Measurements from ENCODE around the gene MRPL33. TPM values are rescaled to one million over a fixed set of nuclear protein-coding genes. Genes with fewer than 3 reads are reported as not detected.

The MRPL33 gene
- polyA plus RNA-seq, 1 donor: 126 TPM

GRCh38 chr2:27797841-27798240 lies 26.3 kb downstream of the MRPL33 start:
- WGBS (ENCODE audit: insufficient coverage, low lambda C conversion rate): no CpG with 5 or more reads among the region's 4 CpGs
- no peak overlapping the region for H3K27ac ChIP-seq (ENCODE audit: low read length)
- no peaks in the 10 kb centered on the region for H3K27me3 ChIP-seq (ENCODE audit: control insufficient read depth, insufficient read depth, low read length)
- H3K9me3 ChIP-seq (ENCODE audit: control insufficient read depth, low read depth, low read length): no peaks in the 10 kb centered on the region
- H3K4me3 ChIP-seq (ENCODE audit: low read length): no peak overlapping the region
- peaks cover 6% of the 10 kb centered on the region for H3K36me3 ChIP-seq (ENCODE audit: control insufficient read depth, insufficient read depth, low read length)
- no peak for DNase-seq
- peaks cover 6% of the 10 kb centered on the region for H3K4me1 ChIP-seq (ENCODE audit: control insufficient read depth, insufficient read depth, low read length)

DNA sequence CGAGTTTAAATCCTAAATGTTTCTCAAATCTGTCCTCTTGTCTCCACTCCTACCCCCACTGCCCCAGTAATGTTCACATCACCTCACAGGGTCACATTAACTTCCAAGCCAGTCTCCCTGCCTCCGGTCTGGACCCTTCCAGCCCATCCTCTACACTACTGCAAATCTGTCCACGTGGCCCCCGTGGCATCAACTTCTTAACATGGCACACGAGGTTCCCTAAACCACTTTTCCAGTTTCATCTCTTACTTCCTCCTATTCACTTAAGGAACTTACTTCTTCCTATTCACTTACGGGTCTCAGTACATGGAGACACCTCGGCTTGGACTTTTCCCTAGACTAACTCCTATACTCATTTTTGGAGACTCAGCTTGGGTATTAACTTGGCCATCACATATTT lies 27.0 kb downstream of the MRPL33 start:
- H3K4me3 ChIP-seq (ENCODE audit: low read length): no peak overlapping the region
- no peaks in the 10 kb centered on the region for H3K27me3 ChIP-seq (ENCODE audit: control insufficient read depth, insufficient read depth, low read length)
- peak overlapping the region; percentile 6 for H3K27ac ChIP-seq (ENCODE audit: low read length)
- H3K4me1 ChIP-seq (ENCODE audit: control insufficient read depth, insufficient read depth, low read length): peaks cover 6% of the 10 kb centered on the region
- peaks cover 5% of the 10 kb centered on the region for H3K36me3 ChIP-seq (ENCODE audit: control insufficient read depth, insufficient read depth, low read length)
- DNase-seq: no peak
- H3K9me3 ChIP-seq (ENCODE audit: control insufficient read depth, low read depth, low read length): no peaks in the 10 kb centered on the region
- 98% methylated on average over 5 of the region's 7 CpGs for WGBS (ENCODE audit: insufficient coverage, low lambda C conversion rate)

GRCh38 chr2:27798948-27799645 lies 27.6 kb downstream of the MRPL33 start:
- DNase-seq: peak; percentile 49 to 53
- Histone ChIP-seq H3K36me3 (ENCODE audit: control insufficient read depth, insufficient read depth, low read length) (peaks cover 5% of the 10 kb centered on the region), H3K27ac (ENCODE audit: low read length) (peak overlapping the region; percentile 16), H3K4me3 (ENCODE audit: low read length) (no peak overlapping the region), H3K9me3 (ENCODE audit: control insufficient read depth, low read depth, low read length) (no peaks in the 10 kb centered on the region), H3K27me3 (ENCODE audit: control insufficient read depth, insufficient read depth, low read length) (no peaks in the 10 kb centered on the region), H3K4me1 (ENCODE audit: control insufficient read depth, insufficient read depth, low read length) (peaks cover 6% of the 10 kb centered on the region)
- 83% methylated on average over 5 of the region's 11 CpGs for WGBS (ENCODE audit: insufficient coverage, low lambda C conversion rate)

DNA sequence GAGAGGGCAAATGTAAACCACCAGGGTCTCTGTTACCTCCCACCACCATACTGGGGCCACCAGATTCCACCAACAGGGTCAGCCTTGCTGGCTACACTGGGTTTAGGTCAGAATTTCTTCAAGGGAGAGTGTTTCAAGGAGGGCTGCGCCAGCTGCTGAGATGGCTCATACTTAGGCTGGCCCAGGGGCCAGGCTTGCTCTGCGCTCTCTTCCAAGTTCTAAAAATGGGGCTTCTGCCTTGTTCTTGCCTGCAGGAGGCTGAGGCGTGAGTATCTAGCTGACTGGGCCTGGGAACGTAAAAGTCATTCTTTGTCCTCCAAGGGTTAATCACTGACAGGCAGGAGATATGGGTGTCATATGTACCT lies 28.1 kb downstream of the MRPL33 start:
- H3K27me3 ChIP-seq (ENCODE audit: control insufficient read depth, insufficient read depth, low read length): no peaks in the 10 kb centered on the region
- peaks cover 6% of the 10 kb centered on the region for H3K4me1 ChIP-seq (ENCODE audit: control insufficient read depth, insufficient read depth, low read length)
- no peak for DNase-seq
- no peaks in the 10 kb centered on the region for H3K9me3 ChIP-seq (ENCODE audit: control insufficient read depth, low read depth, low read length)
- peak overlapping the region; percentile 16 for H3K27ac ChIP-seq (ENCODE audit: low read length)
- WGBS (ENCODE audit: insufficient coverage, low lambda C conversion rate): no CpG with 5 or more reads among the region's 4 CpGs
- H3K36me3 ChIP-seq (ENCODE audit: control insufficient read depth, insufficient read depth, low read length): peaks cover 5% of the 10 kb centered on the region
- no peak overlapping the region for H3K4me3 ChIP-seq (ENCODE audit: low read length)

GRCh38 chr2:27800856-27801255 lies 29.3 kb downstream of the MRPL33 start:
- peaks cover 5% of the 10 kb centered on the region for H3K36me3 ChIP-seq (ENCODE audit: control insufficient read depth, insufficient read depth, low read length)
- WGBS (ENCODE audit: insufficient coverage, low lambda C conversion rate): no CpG with 5 or more reads among the region's 6 CpGs

DNA sequence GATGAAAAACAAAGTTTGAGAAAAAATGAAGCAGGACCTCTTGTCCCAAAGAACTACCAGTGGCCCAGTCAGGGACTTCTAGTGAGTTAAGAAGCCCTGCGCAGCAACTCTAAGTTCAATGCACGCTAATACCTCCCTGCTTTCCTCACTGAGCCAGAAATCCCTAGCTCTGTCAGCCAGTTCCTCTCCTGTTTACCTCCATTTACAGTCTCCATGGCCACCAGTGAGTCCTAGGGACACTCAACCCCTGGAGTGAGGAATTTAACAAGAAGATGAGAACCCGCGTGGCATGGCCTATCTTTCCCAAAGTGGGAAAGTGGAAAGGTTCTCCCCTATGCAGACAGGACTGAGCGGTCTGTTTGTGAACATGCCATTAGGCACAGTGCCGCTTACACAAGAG lies 31.0 kb downstream of the MRPL33 start:
- Histone ChIP-seq H3K9me3 (ENCODE audit: control insufficient read depth, low read depth, low read length) (no peaks in the 10 kb centered on the region), H3K4me3 (ENCODE audit: low read length) (no peak overlapping the region), H3K36me3 (ENCODE audit: control insufficient read depth, insufficient read depth, low read length) (peaks cover 5% of the 10 kb centered on the region), H3K4me1 (ENCODE audit: control insufficient read depth, insufficient read depth, low read length) (peaks cover 6% of the 10 kb centered on the region), H3K27ac (ENCODE audit: low read length) (no peak overlapping the region), H3K27me3 (ENCODE audit: control insufficient read depth, insufficient read depth, low read length) (no peaks in the 10 kb centered on the region)
- WGBS (ENCODE audit: insufficient coverage, low lambda C conversion rate): no CpG with 5 or more reads among the region's 6 CpGs
- no peak for DNase-seq

More at GRCh38 chr2:27800856-27801255, 29.3 kb downstream of the MRPL33 start:
- Histone ChIP-seq H3K4me3 (ENCODE audit: low read length) (no peak overlapping the region), H3K4me1 (ENCODE audit: control insufficient read depth, insufficient read depth, low read length) (peaks cover 6% of the 10 kb centered on the region), H3K27me3 (ENCODE audit: control insufficient read depth, insufficient read depth, low read length) (no peaks in the 10 kb centered on the region), H3K9me3 (ENCODE audit: control insufficient read depth, low read depth, low read length) (no peaks in the 10 kb centered on the region), H3K27ac (ENCODE audit: low read length) (no peak overlapping the region)
- no peak for DNase-seq

- WGBS (ENCODE audit: insufficient coverage, low lambda C conversion rate): 100% methylated on average over 1 of the region's 2 CpGs
- no peak overlapping the region for H3K27ac ChIP-seq (ENCODE audit: low read length)
- DNase-seq: no peak
Measured at GRCh38 chr2:27803046-27803445, 31.5 kb downstream of the MRPL33 start.

GRCh38 chr2:27804146-27804545 lies 32.6 kb downstream of the MRPL33 start:
- no peaks in the 10 kb centered on the region for H3K36me3 ChIP-seq (ENCODE audit: control insufficient read depth, insufficient read depth, low read length)
- H3K27ac ChIP-seq (ENCODE audit: low read length): no peak overlapping the region
- no peaks in the 10 kb centered on the region for H3K9me3 ChIP-seq (ENCODE audit: control insufficient read depth, low read depth, low read length)
- no peaks in the 10 kb centered on the region for H3K27me3 ChIP-seq (ENCODE audit: control insufficient read depth, insufficient read depth, low read length)
- H3K4me1 ChIP-seq (ENCODE audit: control insufficient read depth, insufficient read depth, low read length): peaks cover 6% of the 10 kb centered on the region
- DNase-seq: no peak
- H3K4me3 ChIP-seq (ENCODE audit: low read length): no peak overlapping the region

More at GRCh38 chr2:27803046-27803445, 31.5 kb downstream of the MRPL33 start:
- no peak overlapping the region for H3K4me3 ChIP-seq (ENCODE audit: low read length)
- peaks cover 6% of the 10 kb centered on the region for H3K4me1 ChIP-seq (ENCODE audit: control insufficient read depth, insufficient read depth, low read length)
- H3K9me3 ChIP-seq (ENCODE audit: control insufficient read depth, low read depth, low read length): no peaks in the 10 kb centered on the region
- H3K36me3 ChIP-seq (ENCODE audit: control insufficient read depth, insufficient read depth, low read length): peaks cover 5% of the 10 kb centered on the region
- no peaks in the 10 kb centered on the region for H3K27me3 ChIP-seq (ENCODE audit: control insufficient read depth, insufficient read depth, low read length)

- H3K36me3 ChIP-seq (ENCODE audit: control insufficient read depth, insufficient read depth, low read length): no peaks in the 10 kb centered on the region
- DNase-seq: no peak
- no peak overlapping the region for H3K27ac ChIP-seq (ENCODE audit: low read length)
- peaks cover 6% of the 10 kb centered on the region for H3K4me1 ChIP-seq (ENCODE audit: control insufficient read depth, insufficient read depth, low read length)
- no peaks in the 10 kb centered on the region for H3K27me3 ChIP-seq (ENCODE audit: control insufficient read depth, insufficient read depth, low read length)
- 82% methylated on average over 1 of the region's 3 CpGs for WGBS (ENCODE audit: insufficient coverage, low lambda C conversion rate)
- no peak overlapping the region for H3K4me3 ChIP-seq (ENCODE audit: low read length)
- no peaks in the 10 kb centered on the region for H3K9me3 ChIP-seq (ENCODE audit: control insufficient read depth, low read depth, low read length)
Measured at GRCh38 chr2:27805180-27805579, 33.7 kb downstream of the MRPL33 start.

GRCh38 chr2:27806311-27807059 lies 35.0 kb downstream of the MRPL33 start:
- Histone ChIP-seq H3K36me3 (ENCODE audit: control insufficient read depth, insufficient read depth, low read length) (no peaks in the 10 kb centered on the region), H3K27me3 (ENCODE audit: control insufficient read depth, insufficient read depth, low read length) (no peaks in the 10 kb centered on the region), H3K4me1 (ENCODE audit: control insufficient read depth, insufficient read depth, low read length) (no peaks in the 10 kb centered on the region), H3K27ac (ENCODE audit: low read length) (no peak overlapping the region), H3K9me3 (ENCODE audit: control insufficient read depth, low read depth, low read length) (no peaks in the 10 kb centered on the region), H3K4me3 (ENCODE audit: low read length) (no peak overlapping the region)
- DNase-seq: no peak
- 92% methylated on average over 2 of the region's 5 CpGs for WGBS (ENCODE audit: insufficient coverage, low lambda C conversion rate)

Data from large intestine (tissue), 3 donors.